Measurements from ENCODE around the gene PRKCB.
A peak's percentile ranks its signal among the peaks of the same experiment; 100 is the strongest.

The PRKCB gene

DNA sequence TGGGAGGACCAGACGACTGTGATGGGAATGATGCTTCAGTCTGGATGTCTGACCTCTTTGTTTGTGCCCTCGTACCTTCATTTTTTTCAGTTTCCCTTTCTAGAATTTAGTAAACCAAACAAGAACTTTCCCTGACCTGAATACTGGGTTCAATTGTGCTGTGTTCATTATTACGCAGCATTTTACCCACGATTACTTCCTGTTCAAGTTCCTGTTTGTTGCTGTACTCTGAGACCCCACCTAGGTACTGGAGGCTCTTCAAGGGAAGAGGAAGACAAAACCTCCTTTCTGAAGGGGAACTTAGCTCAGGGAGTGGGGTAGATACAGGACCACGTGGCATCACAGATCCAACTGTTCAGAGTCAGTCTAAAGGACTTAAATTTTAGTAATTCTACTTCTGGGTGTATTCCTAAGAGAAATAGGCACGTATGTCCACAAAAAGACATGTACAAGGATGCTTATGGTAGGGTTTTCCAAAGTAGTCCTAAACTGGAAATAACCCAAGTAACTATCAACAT is 9.2 kb upstream of the PRKCB start:
- peak; percentile 75 for DNase-seq (ENCODE audit: low read depth)
- TF ChIP-seq, protein P1, sequence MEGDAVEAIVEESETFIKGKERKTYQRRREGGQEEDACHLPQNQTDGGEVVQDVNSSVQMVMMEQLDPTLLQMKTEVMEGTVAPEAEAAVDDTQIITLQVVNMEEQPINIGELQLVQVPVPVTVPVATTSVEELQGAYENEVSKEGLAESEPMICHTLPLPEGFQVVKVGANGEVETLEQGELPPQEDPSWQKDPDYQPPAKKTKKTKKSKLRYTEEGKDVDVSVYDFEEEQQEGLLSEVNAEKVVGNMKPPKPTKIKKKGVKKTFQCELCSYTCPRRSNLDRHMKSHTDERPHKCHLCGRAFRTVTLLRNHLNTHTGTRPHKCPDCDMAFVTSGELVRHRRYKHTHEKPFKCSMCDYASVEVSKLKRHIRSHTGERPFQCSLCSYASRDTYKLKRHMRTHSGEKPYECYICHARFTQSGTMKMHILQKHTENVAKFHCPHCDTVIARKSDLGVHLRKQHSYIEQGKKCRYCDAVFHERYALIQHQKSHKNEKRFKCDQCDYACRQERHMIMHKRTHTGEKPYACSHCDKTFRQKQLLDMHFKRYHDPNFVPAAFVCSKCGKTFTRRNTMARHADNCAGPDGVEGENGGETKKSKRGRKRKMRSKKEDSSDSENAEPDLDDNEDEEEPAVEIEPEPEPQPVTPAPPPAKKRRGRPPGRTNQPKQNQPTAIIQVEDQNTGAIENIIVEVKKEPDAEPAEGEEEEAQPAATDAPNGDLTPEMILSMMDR (IDR thresholded peaks at IDR 0.05; ENCODE audit: low read depth, low read length, missing control alignments) = no peak
- no peak overlapping the region for H3K4me3 ChIP-seq (ENCODE audit: low read depth, low read length)

DNA sequence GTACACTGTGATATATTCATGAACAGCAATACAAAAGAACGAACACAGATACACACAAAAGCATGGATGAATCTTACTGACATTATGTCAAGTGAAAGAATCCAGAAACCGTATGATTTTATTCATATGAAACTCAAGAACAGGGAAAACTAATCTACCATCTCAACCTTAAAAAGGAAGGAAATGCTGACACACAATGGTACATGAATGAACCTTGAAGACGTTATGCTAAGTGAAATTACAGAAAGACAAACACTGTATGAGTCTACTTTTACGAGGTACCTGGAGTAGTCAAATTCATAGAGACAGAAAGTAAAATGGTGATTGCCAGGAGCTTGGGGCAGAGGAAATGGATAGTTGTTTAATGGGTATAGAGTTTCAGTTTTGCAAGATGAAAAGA is 8.7 kb upstream of the PRKCB start:
- DNase-seq (ENCODE audit: low read depth) = no peak
- no peak overlapping the region for H3K4me3 ChIP-seq (ENCODE audit: low read depth, low read length)
- TF ChIP-seq, protein P1 (IDR thresholded peaks at IDR 0.05; ENCODE audit: low read depth, low read length, missing control alignments) = no peak

DNA sequence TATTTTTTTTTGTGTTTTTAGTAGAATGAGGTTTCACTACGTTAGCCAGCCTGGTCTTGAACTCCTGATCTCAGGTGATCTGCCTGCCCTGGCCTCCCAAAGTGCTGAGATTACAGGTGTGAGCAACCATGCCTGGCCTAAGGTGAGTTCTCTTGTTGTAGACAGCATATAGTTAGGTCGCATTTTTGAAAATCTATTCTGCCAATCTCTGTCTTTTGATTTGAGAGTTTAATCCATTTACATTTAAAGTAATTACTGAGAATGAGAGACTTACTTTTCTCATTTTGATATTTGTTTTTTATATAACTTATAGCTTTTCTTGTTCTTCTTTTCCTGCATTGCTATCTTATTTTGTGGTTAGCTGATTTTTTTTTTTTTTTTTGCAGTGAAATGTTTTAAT is 6.3 kb upstream of the PRKCB start:
- no peak for DNase-seq (ENCODE audit: low read depth)
- TF ChIP-seq, protein P1 (IDR thresholded peaks at IDR 0.05; ENCODE audit: low read depth, low read length, missing control alignments) = no peak
- H3K4me3 ChIP-seq (ENCODE audit: low read depth, low read length) = no peak overlapping the region

DNA sequence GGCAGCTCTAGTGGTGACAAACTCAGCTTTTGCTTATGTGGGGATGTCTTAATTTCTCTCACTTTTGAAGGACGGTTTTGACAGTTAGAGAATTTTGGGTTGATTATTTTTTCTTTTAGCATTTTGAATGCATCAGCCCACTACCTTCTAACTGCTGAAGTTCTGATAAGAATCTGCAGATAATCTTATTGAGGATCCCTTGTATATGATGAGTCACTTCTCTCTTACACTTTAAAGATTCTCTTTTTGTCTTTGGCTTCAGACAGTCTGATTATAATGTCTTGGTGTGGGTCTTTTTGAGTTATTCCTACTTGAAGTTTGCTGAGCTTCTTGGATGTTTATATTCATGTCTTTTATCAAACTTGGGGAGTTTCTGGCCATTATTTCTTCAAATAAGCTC is 5.5 kb upstream of the PRKCB start:
- no peak overlapping the region for H3K4me3 ChIP-seq (ENCODE audit: low read depth, low read length)
- no peak for DNase-seq (ENCODE audit: low read depth)
- TF ChIP-seq, protein P1 (IDR thresholded peaks at IDR 0.05; ENCODE audit: low read depth, low read length, missing control alignments) = no peak

DNA sequence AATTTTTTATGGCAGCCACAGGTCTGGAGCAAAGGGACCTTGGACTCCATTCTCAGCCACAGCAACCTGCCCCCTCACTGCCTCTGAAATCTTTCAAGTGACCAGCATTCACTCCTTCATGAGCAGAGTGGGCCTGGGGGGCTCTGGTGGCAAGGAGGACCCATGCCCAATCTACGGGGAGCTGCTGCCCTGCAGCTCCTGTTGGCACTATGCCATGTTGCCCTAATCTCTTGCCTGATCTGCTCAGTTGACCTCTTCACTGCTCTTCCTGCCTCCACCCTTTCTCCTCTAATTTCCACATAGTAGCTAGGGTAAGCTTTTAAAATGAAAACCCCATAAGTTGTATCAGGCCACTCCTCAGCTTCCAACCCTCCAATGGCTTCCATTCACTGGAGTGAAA is 2.9 kb upstream of the PRKCB start:
- no peak overlapping the region for H3K4me3 ChIP-seq (ENCODE audit: low read depth, low read length)
- TF ChIP-seq, protein P1 (IDR thresholded peaks at IDR 0.05; ENCODE audit: low read depth, low read length, missing control alignments) = no peak
- DNase-seq (ENCODE audit: low read depth) = no peak

DNA sequence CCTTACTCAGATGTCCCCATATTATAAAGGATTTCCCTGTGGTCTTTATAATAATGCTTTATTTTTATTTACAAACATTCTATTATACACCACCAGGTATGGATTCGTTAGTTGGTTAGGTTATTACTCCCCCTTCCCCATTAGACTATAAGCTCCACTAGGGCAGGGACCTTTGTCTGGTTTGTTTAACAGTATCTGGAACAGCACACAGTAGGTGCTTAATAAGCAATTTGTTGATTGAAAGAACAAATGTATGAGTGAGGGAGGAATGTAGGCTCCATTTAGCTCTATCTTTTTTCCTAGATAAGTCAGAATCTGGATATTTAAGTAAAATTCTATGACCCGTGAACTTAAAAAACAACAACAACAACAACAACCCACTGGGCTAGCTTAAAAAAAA is 2.3 kb upstream of the PRKCB start:
- no peak for DNase-seq (ENCODE audit: low read depth)
- TF ChIP-seq, protein P1 (IDR thresholded peaks at IDR 0.05; ENCODE audit: low read depth, low read length, missing control alignments) = no peak
- no peak overlapping the region for H3K4me3 ChIP-seq (ENCODE audit: low read depth, low read length)

DNA sequence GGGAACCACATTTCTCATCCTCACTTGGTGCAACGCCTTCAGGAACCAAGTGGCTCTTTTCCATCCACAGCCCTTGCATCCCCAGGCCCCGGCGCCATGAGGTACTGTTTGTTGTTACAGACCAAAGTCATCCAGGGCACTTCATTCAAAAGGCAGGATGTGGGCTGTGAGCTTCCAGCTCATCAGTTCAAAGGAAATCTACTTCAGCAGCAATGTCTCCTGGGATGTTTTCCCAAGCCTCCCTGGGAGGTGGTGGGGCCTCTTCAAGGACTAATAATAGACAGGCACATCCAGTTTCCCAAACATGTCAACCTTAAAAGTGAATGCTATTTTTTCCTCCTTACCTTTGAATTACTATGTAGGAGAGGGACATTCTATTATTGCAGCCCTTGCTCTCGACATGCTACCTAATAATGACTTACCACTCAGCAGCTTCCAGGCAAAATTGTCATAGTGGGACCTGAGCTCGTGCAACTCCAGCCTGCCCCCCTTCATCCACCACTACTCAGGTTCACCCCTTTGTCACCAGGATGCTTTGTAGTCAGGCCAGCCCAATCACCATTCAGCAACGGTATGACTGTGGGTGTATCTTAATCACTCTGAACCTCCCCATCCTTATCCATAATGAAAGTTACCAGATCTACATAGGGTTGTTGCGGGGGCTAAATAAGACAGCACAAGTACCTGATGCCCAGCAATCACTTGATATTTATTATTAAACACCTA is 1.7 kb upstream of the PRKCB start:
- TF ChIP-seq, protein P1 (IDR thresholded peaks at IDR 0.05; ENCODE audit: low read depth, low read length, missing control alignments) = no peak
- H3K4me3 ChIP-seq (ENCODE audit: low read depth, low read length) = no peak overlapping the region
- DNase-seq (ENCODE audit: low read depth) = no peak

Measured in GM12864 (cell line).